Measurements from ENCODE around the gene CSPG4. TPM values are rescaled to one million over a fixed set of nuclear protein-coding genes. Genes with fewer than 3 reads are reported as not detected.

The CSPG4 gene
- total and polyA plus RNA-seq, 10 of the 15 experiments (the other 5 are each of a cell fraction or from before 2014, with no cell fraction given) = 0.02 to 2.2 (median 0.76) TPM

GRCh38 chr15:75758071-75758872 is 45.6 kb upstream of the CSPG4 start (continued):
- TF ChIP-seq CEBPB (IDR thresholded peaks at IDR 0.05; ENCODE audit: borderline replicate concordance in 1 of 2, low read depth in 2 of 2, low read length in 2 of 2) = no peak
- TF ChIP-seq ZNF207 (IDR thresholded peaks at IDR 0.05; ENCODE audit: borderline replicate concordance) = no peak
- TF ChIP-seq, protein P1, sequence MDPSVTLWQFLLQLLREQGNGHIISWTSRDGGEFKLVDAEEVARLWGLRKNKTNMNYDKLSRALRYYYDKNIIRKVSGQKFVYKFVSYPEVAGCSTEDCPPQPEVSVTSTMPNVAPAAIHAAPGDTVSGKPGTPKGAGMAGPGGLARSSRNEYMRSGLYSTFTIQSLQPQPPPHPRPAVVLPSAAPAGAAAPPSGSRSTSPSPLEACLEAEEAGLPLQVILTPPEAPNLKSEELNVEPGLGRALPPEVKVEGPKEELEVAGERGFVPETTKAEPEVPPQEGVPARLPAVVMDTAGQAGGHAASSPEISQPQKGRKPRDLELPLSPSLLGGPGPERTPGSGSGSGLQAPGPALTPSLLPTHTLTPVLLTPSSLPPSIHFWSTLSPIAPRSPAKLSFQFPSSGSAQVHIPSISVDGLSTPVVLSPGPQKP (IDR thresholded peaks at IDR 0.05; ENCODE audit: low read depth, low read length) = peak; percentile 22; the same call in 1 of the 2 replicates
- TF ChIP-seq GABPA (IDR thresholded peaks at IDR 0.05; ENCODE audit: low read depth) = no peak
- no peak for TF ChIP-seq BCL11A (IDR thresholded peaks at IDR 0.05; ENCODE audit: low read depth, low read length)
- TF ChIP-seq RELA (IDR thresholded peaks at IDR 0.05; ENCODE audit: borderline replicate concordance, partially characterized antibody) = no peak
- TF ChIP-seq TCF3 (IDR thresholded peaks at IDR 0.05; ENCODE audit: borderline replicate concordance, insufficient read depth, low read depth, low read length) = no peak
- TF ChIP-seq PAX5 (IDR thresholded peaks at IDR 0.05; ENCODE audit: borderline replicate concordance, low read depth, low read length) = no peak
- TF ChIP-seq, protein P2, sequence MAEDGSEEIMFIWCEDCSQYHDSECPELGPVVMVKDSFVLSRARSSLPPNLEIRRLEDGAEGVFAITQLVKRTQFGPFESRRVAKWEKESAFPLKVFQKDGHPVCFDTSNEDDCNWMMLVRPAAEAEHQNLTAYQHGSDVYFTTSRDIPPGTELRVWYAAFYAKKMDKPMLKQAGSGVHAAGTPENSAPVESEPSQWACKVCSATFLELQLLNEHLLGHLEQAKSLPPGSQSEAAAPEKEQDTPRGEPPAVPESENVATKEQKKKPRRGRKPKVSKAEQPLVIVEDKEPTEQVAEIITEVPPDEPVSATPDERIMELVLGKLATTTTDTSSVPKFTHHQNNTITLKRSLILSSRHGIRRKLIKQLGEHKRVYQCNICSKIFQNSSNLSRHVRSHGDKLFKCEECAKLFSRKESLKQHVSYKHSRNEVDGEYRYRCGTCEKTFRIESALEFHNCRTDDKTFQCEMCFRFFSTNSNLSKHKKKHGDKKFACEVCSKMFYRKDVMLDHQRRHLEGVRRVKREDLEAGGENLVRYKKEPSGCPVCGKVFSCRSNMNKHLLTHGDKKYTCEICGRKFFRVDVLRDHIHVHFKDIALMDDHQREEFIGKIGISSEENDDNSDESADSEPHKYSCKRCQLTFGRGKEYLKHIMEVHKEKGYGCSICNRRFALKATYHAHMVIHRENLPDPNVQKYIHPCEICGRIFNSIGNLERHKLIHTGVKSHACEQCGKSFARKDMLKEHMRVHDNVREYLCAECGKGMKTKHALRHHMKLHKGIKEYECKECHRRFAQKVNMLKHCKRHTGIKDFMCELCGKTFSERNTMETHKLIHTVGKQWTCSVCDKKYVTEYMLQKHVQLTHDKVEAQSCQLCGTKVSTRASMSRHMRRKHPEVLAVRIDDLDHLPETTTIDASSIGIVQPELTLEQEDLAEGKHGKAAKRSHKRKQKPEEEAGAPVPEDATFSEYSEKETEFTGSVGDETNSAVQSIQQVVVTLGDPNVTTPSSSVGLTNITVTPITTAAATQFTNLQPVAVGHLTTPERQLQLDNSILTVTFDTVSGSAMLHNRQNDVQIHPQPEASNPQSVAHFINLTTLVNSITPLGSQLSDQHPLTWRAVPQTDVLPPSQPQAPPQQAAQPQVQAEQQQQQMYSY (CRISPR knock-in tag; IDR thresholded peaks at IDR 0.05) = no peak; the same call in 1 of the 2 replicates
- no peak for TF ChIP-seq PAX8 (IDR thresholded peaks at IDR 0.05)
- TF ChIP-seq RUNX3 (IDR thresholded peaks at IDR 0.05; ENCODE audit: low read length) = 0 out of 2 replicates have a peak, but pooled peaks have one; percentile 44
- peak; percentile 99 for TF ChIP-seq RAD51 (IDR thresholded peaks at IDR 0.05)
- TF ChIP-seq ASH2L (IDR thresholded peaks at IDR 0.05; ENCODE audit: borderline replicate concordance, low read depth) = no peak
- no peak for TF ChIP-seq NFIC (IDR thresholded peaks at IDR 0.05; ENCODE audit: low read depth, low read length)
- TF ChIP-seq, protein P3, sequence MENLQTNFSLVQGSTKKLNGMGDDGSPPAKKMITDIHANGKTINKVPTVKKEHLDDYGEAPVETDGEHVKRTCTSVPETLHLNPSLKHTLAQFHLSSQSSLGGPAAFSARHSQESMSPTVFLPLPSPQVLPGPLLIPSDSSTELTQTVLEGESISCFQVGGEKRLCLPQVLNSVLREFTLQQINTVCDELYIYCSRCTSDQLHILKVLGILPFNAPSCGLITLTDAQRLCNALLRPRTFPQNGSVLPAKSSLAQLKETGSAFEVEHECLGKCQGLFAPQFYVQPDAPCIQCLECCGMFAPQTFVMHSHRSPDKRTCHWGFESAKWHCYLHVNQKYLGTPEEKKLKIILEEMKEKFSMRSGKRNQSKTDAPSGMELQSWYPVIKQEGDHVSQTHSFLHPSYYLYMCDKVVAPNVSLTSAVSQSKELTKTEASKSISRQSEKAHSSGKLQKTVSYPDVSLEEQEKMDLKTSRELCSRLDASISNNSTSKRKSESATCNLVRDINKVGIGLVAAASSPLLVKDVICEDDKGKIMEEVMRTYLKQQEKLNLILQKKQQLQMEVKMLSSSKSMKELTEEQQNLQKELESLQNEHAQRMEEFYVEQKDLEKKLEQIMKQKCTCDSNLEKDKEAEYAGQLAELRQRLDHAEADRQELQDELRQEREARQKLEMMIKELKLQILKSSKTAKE (IDR thresholded peaks at IDR 0.05; ENCODE audit: low read depth, poor library complexity, severe bottlenecking) = peak; percentile 6
- TF ChIP-seq ZNF217 (IDR thresholded peaks at IDR 0.05) = no peak
- TF ChIP-seq E2F8 (IDR thresholded peaks at IDR 0.05; ENCODE audit: low read depth, partially characterized antibody) = no peak
- no peak for TF ChIP-seq KLF5 (IDR thresholded peaks at IDR 0.05; ENCODE audit: partially characterized antibody)
